Gastrocnemius medialis (tissue), 4 donors: Measurements from ENCODE around the gene ERC2. TPM values are rescaled to one million over a fixed set of nuclear protein-coding genes. Genes with fewer than 3 reads are reported as not detected.

Experiments used
- ATAC-seq, 2 donors: fragments of 150-250 bp; one replicate each; pipeline ENCODE4 v1.9.1; 2016
- DNase-seq, 2 donors: peaks; one replicate each; pipeline ENCODE4 v3.0.0-alpha.2; 2019
- H3K27ac ChIP-seq, 4 donors: fragments of 200-600 bp; sonication (generic); 1 replicate in 1 of 4; 2 replicates in 3 of 4; pipeline ENCODE4 v1.5.1; 2016 to 2018; ENCODE audit warnings: mild to moderate bottlenecking in 2 of 4, moderate library complexity in 1 of 4
- H3K27me3 ChIP-seq, 3 donors: fragments of 200-600 bp; sonication (generic) in 2 of 3; 1 replicate in 1 of 3; 2 replicates in 2 of 3; pipeline versions ENCODE4 v1.5.1 to v1.6.0; 2016 to 2019; ENCODE audit warnings: mild to moderate bottlenecking in 1 of 3, moderate library complexity in 1 of 3
- H3K36me3 ChIP-seq, 2 donors: fragments of 200-600 bp; sonication (generic) in 1 of 2; one replicate each; pipeline ENCODE4 v1.5.1; 2017 to 2018
- H3K4me1 ChIP-seq, 2 donors: fragments of 200-600 bp; sonication (generic) in 1 of 2; one replicate each; pipeline ENCODE4 v1.5.1; 2016 to 2017; ENCODE audit warnings: mild to moderate bottlenecking in 2 of 2
- H3K4me3 ChIP-seq, 4 donors: fragments of 200-600 bp; sonication (generic) in 3 of 4; 1 replicate in 1 of 4; 2 replicates in 3 of 4; pipeline ENCODE4 v1.5.1; 2016 to 2019; ENCODE audit warnings: mild to moderate bottlenecking in 2 of 4
- H3K9me3 ChIP-seq, 3 donors: fragments of 200-600 bp; sonication (generic) in 2 of 3; 1 replicate in 1 of 3; 2 replicates in 2 of 3; pipeline ENCODE4 v1.5.1; 2016 to 2019
- CTCF ChIP-seq, 5 experiments: fragments of 450-650 bp in 3 of 5; fragments of 200-600 bp in 2 of 5; sonication (generic) in 2 of 5; IDR thresholded peaks in 4 of 5; conservative IDR thresholded peaks in 1 of 5; 1 replicate in 4 of 5; 2 replicates in 1 of 5; pipeline ENCODE4 v1.5.1; 2016 to 2019; ENCODE audit warnings: antibody characterized with exemption in 5 of 5, mild to moderate bottlenecking in 3 of 5, moderate library complexity in 3 of 5
- POLR2A ChIP-seq, 2 donors: fragments of 450-650 bp; IDR thresholded peaks; one replicate each; pipeline ENCODE4 v1.6.1; 2017; ENCODE audit warnings: antibody characterized with exemption in 2 of 2, mild to moderate bottlenecking in 2 of 2, moderate library complexity in 2 of 2
- in situ Hi-C, 4 donors: fragments of 200-750 bp; cut with MboI; loops; one replicate each; pipeline versions ENCODE4 v1.15.0 to v1.8.0; 2017; ENCODE audit warnings: low sequenced_read_pairs in 4 of 4
- intact Hi-C: fragments of 100-400 bp; cut with DNase I; formaldehyde crosslinking; loops from one replicate; pipeline ENCODE4 v1.15.1; 2023; ENCODE audit warnings: low total_unique reads
- total RNA-seq, 4 donors: library from RNA; depleted of rRNA; stranded (reverse); fragments of >200 nt; gene quantifications; one replicate each; pipeline versions ENCODE4 v1.1.0 to v1.2.3, GENCODE V29; 2016

The ERC2 gene
- total RNA-seq, 4 donors from 2014 or later, result not detected

DNA sequence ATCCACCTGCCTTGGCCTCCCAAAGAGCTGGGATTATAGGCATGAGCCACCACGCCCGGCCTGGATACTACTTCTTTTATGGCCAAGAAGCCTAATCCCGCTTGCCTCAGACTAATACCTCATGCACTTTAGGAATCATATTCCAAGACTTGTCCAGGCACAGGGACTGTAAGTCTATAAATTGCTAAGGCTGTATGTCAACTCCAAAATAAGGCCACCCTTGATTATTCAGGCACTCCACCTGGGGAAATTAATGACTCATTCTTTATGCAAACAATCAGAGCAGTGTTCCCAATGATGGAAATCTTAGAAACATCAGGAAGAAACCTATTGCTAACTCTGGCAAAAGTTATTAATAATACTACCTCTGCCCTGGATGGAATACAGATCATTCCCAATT lies 98.4 kb downstream of the ERC2 start:
- Histone ChIP-seq H3K9me3 (no peaks in the 10 kb centered on the region), H3K4me3 (no peak overlapping the region), H3K27ac (no peak overlapping the region), H3K36me3 (no peaks in the 10 kb centered on the region), H3K27me3 (no peaks in the 10 kb centered on the region), H3K4me1 (no peaks in the 10 kb centered on the region)
- DNase-seq, result no peak
- intact Hi-C loops (no loop called here), in situ Hi-C loops (no loop called here)
- no peak for ATAC-seq
- TF ChIP-seq CTCF (IDR thresholded peaks at IDR 0.05 in 4 of 5, conservative IDR thresholded peaks at IDR 0.05 in 1 of 5) (no peak), POLR2A (IDR thresholded peaks at IDR 0.05) (no peak)

- in situ Hi-C loops (no loop called here), intact Hi-C loops (no loop called here)
- ATAC-seq (no peak), DNase-seq (no peak)
- Histone ChIP-seq H3K27me3 (no peaks in the 10 kb centered on the region), H3K27ac (no peak overlapping the region), H3K9me3 (no peaks in the 10 kb centered on the region), H3K4me1 (no peaks in the 10 kb centered on the region), H3K4me3 (no peak overlapping the region), H3K36me3 (no peaks in the 10 kb centered on the region)
- TF ChIP-seq CTCF (IDR thresholded peaks at IDR 0.05 in 4 of 5, conservative IDR thresholded peaks at IDR 0.05 in 1 of 5) (no peak), POLR2A (IDR thresholded peaks at IDR 0.05) (no peak)
Measured at GRCh38 chr3:56368846-56369245, 99.4 kb downstream of the ERC2 start.

GRCh38 chr3:56366641-56367162 lies 101.6 kb downstream of the ERC2 start:
- H3K27ac ChIP-seq, result no peak overlapping the region
- intact Hi-C loops, result no loop called here
- H3K36me3 ChIP-seq, result no peaks in the 10 kb centered on the region
- no peaks in the 10 kb centered on the region for H3K9me3 ChIP-seq
- TF ChIP-seq POLR2A (IDR thresholded peaks at IDR 0.05), result no peak
- no peak for TF ChIP-seq CTCF (IDR thresholded peaks at IDR 0.05 in 4 of 5, conservative IDR thresholded peaks at IDR 0.05 in 1 of 5)
- ATAC-seq (no peak), DNase-seq (no peak)
- in situ Hi-C loops, result no loop called here
- no peaks in the 10 kb centered on the region for H3K27me3 ChIP-seq
- H3K4me3 ChIP-seq, result no peak overlapping the region
- no peaks in the 10 kb centered on the region for H3K4me1 ChIP-seq

- no peak overlapping the region for H3K4me3 ChIP-seq
- no peak for ATAC-seq
- H3K9me3 ChIP-seq, result no peaks in the 10 kb centered on the region
- in situ Hi-C loops, result no loop called here
- DNase-seq, result no peak
- no peaks in the 10 kb centered on the region for H3K27me3 ChIP-seq
- no peak overlapping the region for H3K27ac ChIP-seq
- intact Hi-C loops, result no loop called here
- no peaks in the 10 kb centered on the region for H3K4me1 ChIP-seq
- TF ChIP-seq CTCF (IDR thresholded peaks at IDR 0.05 in 4 of 5, conservative IDR thresholded peaks at IDR 0.05 in 1 of 5) (no peak), POLR2A (IDR thresholded peaks at IDR 0.05) (no peak)
- H3K36me3 ChIP-seq, result no peaks in the 10 kb centered on the region
Measured at GRCh38 chr3:56365905-56366640, 102.2 kb downstream of the ERC2 start.
